H1 (cell line): Measurements from ENCODE around the gene ALKBH3.

Experiments
- ATF2 ChIP-seq: IDR thresholded peaks from 2 replicates; pipeline ENCODE4 v1.6.1; 2012; ENCODE audit warnings: low read length, inconsistent platforms
- CTCF ChIP-seq, 3 experiments: IDR thresholded peaks; 1 replicate in 2 of 3; 2 replicates in 1 of 3; pipeline versions ENCODE4 v1.5.1 to v1.6.1; 2011; ENCODE audit warnings: low read length in 3 of 3, mild to moderate bottlenecking in 3 of 3, inconsistent platforms in 2 of 3, low read depth in 1 of 3, moderate library complexity in 1 of 3; ENCODE audit not compliant: insufficient read depth in 1 of 3; ENCODE audit errors: control extremely low read depth in 1 of 3
- EGR1 ChIP-seq: IDR thresholded peaks from 2 replicates; pipeline ENCODE4 v1.6.1; 2011; ENCODE audit warnings: low read depth, low read length, borderline replicate concordance
- KDM1A ChIP-seq: fragments of 200-600, 300-600 bp; sonication (generic); IDR thresholded peaks from 2 replicates; pipeline ENCODE4 v1.7.1; 2016; ENCODE audit warnings: mild to moderate bottlenecking, low read length, borderline replicate concordance
- POLR2A ChIP-seq, 2 experiments: IDR thresholded peaks; 1 replicate in 1 of 2; 2 replicates in 1 of 2; pipeline ENCODE4 v1.6.1; 2011; ENCODE audit warnings: low read depth in 2 of 2, low read length in 2 of 2, mild to moderate bottlenecking in 2 of 2; ENCODE audit errors: control extremely low read depth in 1 of 2
- POLR2AphosphoS5 ChIP-seq: IDR thresholded peaks from 2 replicates; pipeline ENCODE4 v1.6.1; 2011; ENCODE audit warnings: low read depth, low read length
- RNF2 ChIP-seq: fragments of 200-900, 300-1000 bp; sonication (generic); IDR thresholded peaks from 2 replicates; pipeline ENCODE4 v1.7.1; 2016; ENCODE audit warnings: borderline replicate concordance, low read depth, mild to moderate bottlenecking, antibody characterized with exemption, low read length; ENCODE audit not compliant: poor library complexity, severe bottlenecking; ENCODE audit errors: missing control alignments
- SP1 ChIP-seq: IDR thresholded peaks from 2 replicates; pipeline ENCODE4 v1.6.1; 2011; ENCODE audit warnings: low read depth, low read length
- TBP ChIP-seq: IDR thresholded peaks from 2 replicates; pipeline ENCODE4 v1.6.1; 2011; ENCODE audit warnings: low read depth, low read length, improper control_type of control experiment

- TF ChIP-seq CTCF (IDR thresholded peaks at IDR 0.05; ENCODE audit: control extremely low read depth in 1 of 3, insufficient read depth in 1 of 3, low read depth in 1 of 3, low read length in 3 of 3) (no peak), POLR2AphosphoS5 (no peak), RNF2 (no peak), ATF2 (no peak), EGR1 (no peak), POLR2A (IDR thresholded peaks at IDR 0.05; ENCODE audit: control extremely low read depth in 1 of 2, low read depth in 2 of 2, low read length in 2 of 2) (no peak), TBP (no peak), KDM1A (no peak), SP1 (no peak)
These were observed 7.6 kb upstream of the ALKBH3 start for GRCh38 chr11:43872995-43873394.
